ENCODE data around the gene FAM50A.
A peak's percentile ranks its signal among the peaks of the same experiment; 100 is the strongest.

Gene FAM50A

DNA sequence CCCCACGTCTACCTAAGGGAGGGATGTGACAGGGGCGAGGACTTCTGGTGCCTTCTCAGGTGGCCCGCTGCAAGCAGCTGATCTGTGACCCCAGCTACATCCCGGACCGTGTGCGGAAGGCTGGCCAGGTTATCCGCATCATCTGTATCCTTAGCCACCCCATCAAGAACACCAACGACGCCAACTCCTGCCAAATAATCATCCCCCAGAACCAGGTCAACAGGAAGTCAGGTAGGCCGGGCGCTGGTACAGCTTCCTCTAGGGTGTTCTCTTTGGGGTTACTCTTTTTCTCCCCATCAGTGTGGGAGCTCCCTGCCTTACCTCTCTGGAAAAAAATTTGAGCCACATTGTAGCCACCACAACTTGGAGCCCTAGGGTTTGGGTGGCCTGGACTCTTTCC, 2.4 kb upstream of the FAM50A start:
- no peak for DNase-seq

DNA sequence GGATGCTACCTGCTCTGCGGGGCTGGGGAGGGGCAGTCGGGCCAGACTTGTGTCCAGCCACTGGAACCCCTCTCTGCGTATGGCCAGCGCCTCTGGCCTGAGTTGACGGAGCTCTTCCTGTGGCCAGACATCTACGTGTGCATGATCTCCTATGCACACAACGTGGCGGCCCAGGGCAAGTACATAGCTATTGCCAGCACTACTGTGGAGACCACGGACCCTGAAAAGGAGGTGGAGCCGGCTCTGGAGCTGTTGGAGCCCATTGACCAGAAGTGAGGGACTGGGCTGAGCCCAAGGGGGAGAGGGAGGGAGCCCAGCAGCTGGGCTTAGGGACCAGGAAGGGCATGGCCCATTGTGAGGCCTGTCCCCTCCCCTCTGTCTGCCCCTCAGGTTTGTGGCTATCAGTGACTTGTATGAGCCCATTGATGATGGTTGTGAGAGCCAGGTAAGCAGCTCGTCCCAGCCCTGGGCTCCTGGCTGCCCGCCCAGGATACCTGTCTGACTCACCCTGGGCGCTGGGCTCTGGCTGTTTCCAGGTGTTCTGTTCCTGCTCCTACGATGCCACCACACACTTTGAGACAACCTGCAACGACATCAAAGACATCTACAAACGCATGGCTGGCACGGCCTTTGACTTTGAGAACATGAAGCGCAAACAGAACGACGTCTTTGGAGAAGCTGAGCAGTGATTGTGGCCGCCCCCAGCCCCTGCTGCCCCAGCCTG, 1.8 kb upstream of the FAM50A start:
- DNase-seq, result no peak

DNA sequence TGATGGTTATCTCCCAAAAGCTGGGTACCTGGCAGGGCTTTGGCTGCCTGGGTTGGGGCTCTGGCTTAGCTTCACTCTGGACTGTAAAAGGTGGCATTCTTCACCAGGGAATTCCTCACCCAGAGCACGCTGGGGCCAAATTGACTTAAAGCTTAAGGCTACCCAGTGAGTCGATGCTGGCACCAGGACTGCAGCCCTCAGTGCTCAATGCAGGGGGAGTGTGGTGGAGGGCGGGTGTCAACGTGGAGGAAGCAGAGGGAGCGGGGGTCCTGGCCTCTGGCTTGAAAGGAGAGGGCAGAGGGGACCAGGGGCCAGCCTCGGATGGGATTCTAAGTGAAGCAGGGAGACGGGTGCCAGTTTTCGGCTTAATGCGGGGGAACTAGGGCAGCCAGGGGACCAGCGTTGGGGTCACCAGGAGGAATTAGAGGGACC, 446 bp upstream of the FAM50A start:
- DNase-seq, result no peak

DNA sequence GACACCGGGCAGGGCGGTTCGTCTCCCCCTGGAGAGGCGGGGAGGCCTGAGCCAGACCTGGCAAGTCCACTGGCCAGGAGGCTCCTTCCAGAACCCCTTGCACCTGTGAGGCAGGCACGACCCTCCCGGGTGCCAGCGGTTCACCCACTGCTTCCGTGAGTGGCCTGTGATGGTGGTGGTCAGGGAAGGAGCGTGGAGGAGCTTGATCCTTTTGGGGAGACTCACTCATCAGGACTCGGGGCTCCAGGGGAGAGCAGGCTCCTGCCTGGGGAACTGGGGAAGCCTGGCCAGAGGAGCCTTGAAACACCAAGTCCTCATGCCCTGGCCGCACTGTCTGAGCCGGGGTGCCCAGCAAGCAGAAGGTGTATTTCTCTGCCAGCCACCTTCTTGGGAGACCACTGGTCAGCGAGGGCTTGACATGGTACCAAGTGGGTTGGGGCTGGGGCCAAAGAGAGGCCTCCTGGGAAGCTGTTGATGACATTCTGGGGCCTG, 860 bp downstream of the FAM50A start:
- DNase-seq, result no peak

- DNase-seq, result no peak
Measured at GRCh38 chrX:154445776-154446175, 1.8 kb downstream of the FAM50A start.

DNA sequence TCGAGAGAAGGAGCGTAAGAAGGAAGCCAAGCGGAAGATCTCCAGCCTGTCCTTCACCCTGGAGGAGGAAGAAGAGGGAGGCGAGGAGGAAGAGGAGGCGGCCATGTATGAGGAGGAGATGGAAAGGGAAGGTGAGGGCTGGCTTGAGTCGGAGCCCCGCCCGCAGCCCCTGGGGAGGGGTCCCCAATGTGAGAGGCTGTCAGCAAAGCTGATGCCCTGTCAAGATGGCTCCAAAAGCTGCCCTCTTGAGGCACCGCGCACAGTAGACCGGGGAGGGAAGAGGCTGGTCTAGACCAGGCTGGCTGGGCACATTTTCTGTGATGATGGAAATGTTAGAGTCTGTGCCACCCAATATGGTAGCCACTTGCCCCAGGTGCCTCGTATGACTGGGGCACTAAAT, 2.5 kb downstream of the FAM50A start:
- DNase-seq, result no peak

- DNase-seq, result no peak
Measured at GRCh38 chrX:154448484-154448883, 4.5 kb downstream of the FAM50A start.

- DNase-seq, result no peak
Measured at GRCh38 chrX:154449618-154450017, 5.7 kb downstream of the FAM50A start.

DNA sequence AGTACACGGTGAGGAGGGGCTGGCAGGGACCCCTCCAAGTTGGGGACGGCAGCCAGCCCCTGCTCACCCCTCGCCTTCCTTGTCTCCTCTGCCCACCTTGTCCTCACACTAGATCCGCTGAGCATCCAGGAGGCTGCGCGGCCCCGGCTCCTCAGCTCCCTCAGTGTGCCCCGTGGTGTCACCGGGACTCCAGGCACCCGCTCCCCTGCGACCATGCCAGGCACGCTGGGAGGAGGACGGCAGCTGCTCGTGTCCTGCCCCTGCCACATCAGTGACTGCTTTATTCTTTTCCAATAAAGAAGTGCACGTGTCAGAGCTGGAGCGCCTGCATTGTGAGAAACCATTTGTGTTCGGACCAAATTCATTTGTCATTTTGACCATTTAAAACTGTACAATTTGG, 6.4 kb downstream of the FAM50A start:
- DNase-seq, result no peak

DNA sequence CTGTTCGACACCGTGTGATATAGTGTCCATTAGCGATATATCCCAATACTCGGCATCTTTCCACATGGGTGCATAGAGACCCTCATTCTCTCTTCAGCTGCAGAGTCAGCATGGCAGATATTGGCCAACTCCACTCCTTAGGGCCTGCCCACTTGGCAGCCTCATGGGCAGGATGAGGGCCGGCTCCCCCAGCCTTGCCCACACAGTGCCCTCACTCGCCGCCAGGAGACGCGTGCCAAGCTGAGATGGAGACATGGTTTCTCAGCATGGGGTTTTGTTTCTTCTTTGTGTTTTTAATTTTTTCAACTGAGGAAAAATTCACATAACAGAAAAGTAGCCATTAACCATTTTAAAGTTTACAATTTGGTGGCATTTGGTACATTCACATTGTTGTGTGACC, 8.9 kb downstream of the FAM50A start:
- no peak for DNase-seq

- no peak for DNase-seq
Measured at GRCh38 chrX:154457491-154458115, 13.7 kb downstream of the FAM50A start.

GRCh38 chrX:154458116-154458953, 14.4 kb downstream of the FAM50A start, which contains the start of gene PLXNA3:
PLXNA3 (plus strand) TSS chrX:154458281; CDS start chrX:154460184, 1,903 bp downstream.
- DNase-seq, result peak; percentile 84

DNA sequence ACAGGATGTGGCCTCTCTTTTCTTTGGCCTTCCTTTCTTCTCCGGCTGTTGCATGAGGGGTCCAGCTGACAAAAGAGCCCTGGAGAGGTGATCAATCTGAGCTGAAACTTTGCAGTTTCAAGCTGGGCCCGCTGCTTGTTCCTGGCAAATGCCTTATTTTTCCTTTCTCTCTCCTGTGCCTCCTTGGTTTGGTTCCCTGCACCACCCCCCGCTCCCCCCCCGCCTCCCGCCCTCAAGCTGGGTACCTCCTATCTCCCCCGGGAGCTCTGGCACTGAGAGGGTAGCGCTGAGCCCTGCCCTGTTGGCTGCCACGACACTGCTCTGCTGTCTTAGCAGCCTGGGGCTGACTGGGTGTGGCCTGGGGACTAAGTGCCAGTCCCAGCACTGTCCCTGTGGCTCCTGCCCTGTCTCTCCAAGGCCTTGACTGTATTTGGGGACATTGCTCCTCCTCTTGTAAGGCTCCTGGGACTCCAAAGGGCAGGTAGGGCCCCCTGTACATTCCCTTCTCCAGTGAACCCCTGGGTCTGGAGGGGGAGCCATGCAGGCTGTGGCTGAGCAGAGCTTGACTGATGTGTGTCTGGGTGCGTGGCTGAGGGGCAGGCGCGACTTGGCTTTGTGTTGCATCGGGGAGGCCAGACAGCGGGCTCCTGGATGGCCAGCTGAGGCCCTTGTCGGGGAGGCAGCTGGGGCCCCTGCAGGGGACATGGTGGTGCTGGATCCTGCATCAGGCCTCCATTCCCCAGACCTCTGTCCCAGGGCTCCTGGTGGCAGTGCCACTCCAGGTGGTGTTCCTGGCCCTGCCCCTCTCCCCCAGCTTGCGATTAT, 15.2 kb downstream of the FAM50A start:
- peak; percentile 65 for DNase-seq

DNA sequence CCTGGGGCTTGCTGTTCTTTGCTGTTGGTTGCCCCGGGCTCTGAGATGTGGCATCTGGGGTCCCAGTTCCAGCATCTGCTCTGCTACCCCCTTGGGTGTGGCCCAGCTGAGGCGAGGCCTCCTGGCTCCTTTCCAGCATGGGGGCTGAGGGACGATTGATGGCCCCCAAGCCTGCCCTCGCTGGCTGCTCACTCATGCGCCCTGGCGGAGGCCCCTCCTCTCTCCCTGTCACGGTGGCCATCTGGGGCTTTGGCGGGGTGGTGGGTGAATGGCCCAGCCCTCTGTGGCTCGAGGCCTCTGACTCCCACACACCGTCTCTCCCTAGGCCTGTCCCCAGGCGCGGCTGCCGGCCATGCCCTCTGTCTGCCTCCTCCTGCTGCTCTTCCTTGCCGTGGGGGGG, 15.9 kb downstream of the FAM50A start:
- no peak for DNase-seq

- DNase-seq, result no peak
Measured at GRCh38 chrX:154460326-154460725, 16.4 kb downstream of the FAM50A start.

DNA sequence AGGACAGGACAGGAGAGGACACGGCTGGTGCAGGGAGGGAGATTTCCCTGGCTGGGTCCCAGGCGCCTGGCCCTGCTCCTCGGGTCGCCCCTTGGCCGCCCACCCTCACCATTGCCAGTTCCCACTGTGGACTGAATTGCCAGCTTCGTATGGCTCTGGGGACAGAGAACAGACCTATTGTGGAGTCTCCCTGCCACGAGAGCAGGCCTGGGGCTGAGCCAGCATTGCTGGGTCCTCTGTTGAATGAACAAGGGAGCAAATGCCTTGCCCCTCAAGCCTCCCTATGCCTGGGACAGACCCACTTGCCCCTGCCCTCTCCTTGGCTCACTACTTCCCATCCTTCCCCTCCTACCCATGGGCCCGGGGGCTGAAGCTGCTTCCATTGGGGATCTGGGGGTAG, 18.5 kb downstream of the FAM50A start:
- no peak for DNase-seq

DNA sequence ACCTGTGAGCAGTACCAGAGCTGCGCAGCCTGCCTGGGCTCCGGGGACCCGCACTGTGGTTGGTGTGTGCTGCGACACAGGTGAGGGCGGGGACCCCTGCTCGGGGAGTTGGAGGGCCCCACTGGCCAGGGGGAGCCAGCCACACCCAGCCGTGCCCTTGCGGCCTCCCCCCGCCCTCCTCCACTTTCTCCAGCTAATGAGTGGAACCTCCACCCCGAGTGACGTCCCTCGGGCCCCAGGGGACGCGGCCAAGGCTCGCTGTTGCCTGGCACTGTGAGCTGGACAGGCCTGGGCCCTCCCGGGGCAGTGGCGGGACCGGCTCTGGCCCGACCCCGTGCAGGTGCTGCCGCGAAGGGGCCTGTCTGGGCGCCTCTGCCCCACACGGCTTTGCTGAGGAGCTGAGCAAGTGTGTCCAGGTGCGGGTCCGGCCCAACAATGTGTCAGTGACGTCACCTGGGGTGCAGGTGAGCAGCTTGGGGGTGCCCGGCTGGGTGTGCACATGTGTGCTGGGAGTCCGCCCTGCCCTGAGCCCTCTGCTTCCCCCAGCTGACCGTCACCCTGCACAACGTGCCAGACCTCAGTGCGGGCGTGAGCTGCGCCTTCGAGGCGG, 19.8 kb downstream of the FAM50A start:
- DNase-seq, result no peak

DNA sequence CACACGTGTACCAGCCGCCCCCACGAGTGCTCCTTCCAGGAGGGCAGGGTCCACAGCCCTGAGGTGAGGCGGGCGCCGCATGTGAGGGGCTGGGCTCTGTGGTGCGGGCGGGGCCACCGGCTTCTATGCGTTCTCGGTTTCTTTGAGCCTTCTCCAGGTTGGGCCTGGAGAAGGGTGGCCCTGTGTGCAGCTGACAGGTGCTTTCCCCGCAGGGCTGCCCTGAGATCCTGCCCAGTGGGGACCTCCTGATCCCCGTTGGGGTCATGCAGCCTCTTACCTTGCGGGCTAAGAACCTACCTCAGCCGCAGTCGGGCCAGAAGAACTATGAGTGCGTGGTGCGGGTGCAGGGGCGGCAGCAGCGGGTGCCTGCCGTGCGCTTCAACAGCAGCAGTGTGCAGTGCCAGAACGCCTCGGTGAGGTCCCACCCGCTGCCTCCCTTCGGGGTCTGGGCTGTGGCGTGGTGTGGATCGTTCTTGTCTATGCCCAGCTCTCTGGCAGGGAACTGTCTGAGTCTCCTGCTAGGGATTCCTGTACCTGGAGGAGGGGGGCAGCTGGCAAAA, 20.9 kb downstream of the FAM50A start:
- DNase-seq, result no peak

DNA sequence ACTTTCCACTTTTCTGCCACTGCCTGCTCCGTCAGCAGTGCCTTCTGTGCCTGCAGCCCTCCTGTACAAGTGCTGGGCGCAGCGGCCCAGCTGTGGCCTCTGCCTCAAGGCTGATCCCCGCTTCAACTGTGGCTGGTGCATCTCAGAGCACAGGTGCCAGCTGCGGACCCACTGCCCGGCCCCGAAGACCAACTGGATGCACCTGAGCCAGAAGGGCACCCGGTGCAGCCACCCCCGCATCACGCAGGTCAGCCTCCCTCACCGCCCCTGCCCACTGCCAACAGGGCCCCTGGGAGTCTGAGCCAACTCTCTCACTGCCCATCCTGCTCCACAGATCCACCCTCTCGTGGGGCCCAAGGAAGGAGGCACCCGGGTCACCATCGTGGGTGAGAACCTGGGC, 21.7 kb downstream of the FAM50A start:
- no peak for DNase-seq

DNA sequence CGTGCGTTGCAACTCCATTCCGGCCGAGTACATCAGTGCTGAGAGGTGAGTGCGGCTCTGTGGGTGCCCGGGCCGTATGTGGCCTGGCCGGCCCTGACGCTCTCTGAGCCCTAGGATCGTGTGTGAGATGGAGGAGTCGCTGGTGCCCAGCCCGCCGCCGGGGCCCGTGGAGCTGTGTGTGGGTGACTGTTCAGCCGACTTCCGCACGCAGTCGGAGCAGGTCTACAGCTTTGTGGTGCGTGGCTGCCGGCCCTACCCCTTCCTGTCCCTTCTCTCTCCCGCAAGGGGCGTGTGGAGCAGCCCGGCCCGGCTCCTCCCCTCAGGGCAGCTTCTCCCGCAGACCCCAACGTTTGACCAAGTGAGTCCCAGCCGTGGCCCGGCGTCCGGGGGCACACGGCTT, 22.1 kb downstream of the FAM50A start:
- no peak for DNase-seq

- no peak for DNase-seq
Measured at GRCh38 chrX:154466907-154467306, 23.0 kb downstream of the FAM50A start.

DNA sequence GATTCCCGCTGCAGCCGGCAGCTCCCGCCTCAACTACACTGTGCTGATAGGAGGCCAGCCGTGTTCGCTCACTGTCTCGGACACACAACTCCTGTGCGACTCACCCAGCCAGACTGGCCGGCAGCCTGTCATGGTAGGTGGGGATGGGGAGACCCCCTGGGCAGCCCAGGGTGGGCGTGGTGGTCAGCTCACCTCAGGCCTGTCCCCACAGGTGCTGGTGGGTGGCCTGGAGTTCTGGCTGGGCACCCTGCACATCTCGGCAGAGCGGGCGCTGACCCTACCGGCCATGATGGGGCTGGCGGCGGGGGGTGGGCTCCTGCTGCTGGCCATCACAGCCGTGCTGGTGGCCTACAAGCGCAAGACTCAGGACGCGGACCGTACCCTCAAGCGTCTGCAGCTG, 23.6 kb downstream of the FAM50A start:
- no peak for DNase-seq
